ENCODE measurements around the gene FRAS1.

- TF ChIP-seq PREB (CRISPR knock-in tag; IDR thresholded peaks at IDR 0.05; ENCODE audit: borderline replicate concordance) (no peak), USF2 (CRISPR knock-in tag; IDR thresholded peaks at IDR 0.05) (no peak), ELF4 (CRISPR knock-in tag; IDR thresholded peaks at IDR 0.05; ENCODE audit: low read depth) (no peak), ZNF121 (CRISPR knock-in tag; IDR thresholded peaks at IDR 0.05) (no peak), CTCF (IDR thresholded peaks at IDR 0.05) (no peak), ZNF416 (CRISPR knock-in tag; IDR thresholded peaks at IDR 0.05) (no peak), MAX (CRISPR knock-in tag; IDR thresholded peaks at IDR 0.05) (no peak), ETV6 (CRISPR knock-in tag; IDR thresholded peaks at IDR 0.05) (no peak), NFYB (CRISPR knock-in tag; conservative IDR thresholded peaks at IDR 0.05; ENCODE audit: low read depth) (no peak), JUN (CRISPR knock-in tag; IDR thresholded peaks at IDR 0.05) (no peak)
Measured at GRCh38 chr4:78310007-78310739, 253.1 kb downstream of the FRAS1 start.

Measured in WTC11 (cell line).